DND-41 (cell line): Measurements from ENCODE around the gene MCFD2.

ENCODE experiments used
- ATAC-seq: fragments of 200-7000 bp; cut with Tn5 transposase; 3 replicates; pipeline ENCODE4 v1.9.1; 2021; ENCODE audit warnings: low read depth; ENCODE audit not compliant: insufficient read depth
- DNase-seq: peaks from one replicate; pipeline ENCODE4 v3.0.0-alpha.2; 2020
- H2AFZ ChIP-seq: 2 replicates; pipeline ENCODE4 v1.6.0; 2012; ENCODE audit warnings: low read depth, low read length
- H3K27ac ChIP-seq: 2 replicates; pipeline ENCODE4 v1.5.1; 2012; ENCODE audit warnings: low read length, inconsistent platforms
- H3K27me3 ChIP-seq: fragments of 200-600 bp; sonication (generic); 2 replicates; pipeline ENCODE4 v1.6.0; 2012; ENCODE audit warnings: low read length, mild to moderate bottlenecking, inconsistent platforms; ENCODE audit not compliant: insufficient read depth, poor library complexity
- H3K36me3 ChIP-seq: 2 replicates; pipeline ENCODE4 v1.5.1; 2012; ENCODE audit warnings: low read length, inconsistent platforms; ENCODE audit not compliant: insufficient read depth
- H3K4me1 ChIP-seq: 2 replicates; pipeline ENCODE4 v1.5.1; 2012; ENCODE audit warnings: mild to moderate bottlenecking, low read length; ENCODE audit not compliant: insufficient read depth
- H3K4me2 ChIP-seq: 2 replicates; pipeline ENCODE4 v1.6.0; 2012; ENCODE audit warnings: mild to moderate bottlenecking, moderate library complexity, low read length, inconsistent platforms; ENCODE audit not compliant: insufficient read depth
- H3K4me3 ChIP-seq, 2 experiments: fragments of 200-600 bp in 1 of 2; shearing (Covaris generic) in 1 of 2; 2 replicates each; pipeline ENCODE4 v1.5.1; 2012 to 2016; ENCODE audit warnings: inconsistent platforms in 2 of 2, low read length in 2 of 2, mild to moderate bottlenecking in 2 of 2, low read depth in 1 of 2, moderate library complexity in 1 of 2
- H3K79me2 ChIP-seq: 2 replicates; pipeline ENCODE4 v1.6.0; 2012; ENCODE audit warnings: low read length, inconsistent platforms; ENCODE audit not compliant: insufficient read depth
- H3K9ac ChIP-seq: 2 replicates; pipeline ENCODE4 v1.6.0; 2012; ENCODE audit warnings: low read depth, mild to moderate bottlenecking, inconsistent platforms, low read length, moderate library complexity
- H3K9me3 ChIP-seq: 2 replicates; pipeline ENCODE4 v1.5.1; 2012; ENCODE audit warnings: low read length, moderate library complexity, mild to moderate bottlenecking, inconsistent platforms; ENCODE audit not compliant: insufficient read depth, severe bottlenecking
- H4K20me1 ChIP-seq: 2 replicates; pipeline ENCODE4 v1.6.0; 2012; ENCODE audit warnings: low read length; ENCODE audit not compliant: insufficient read depth
- EZH2 ChIP-seq: IDR thresholded peaks from 3 replicates; pipeline ENCODE4 v1.6.1; 2012; ENCODE audit warnings: borderline replicate concordance, low read depth, mild to moderate bottlenecking, moderate library complexity, low read length, inconsistent platforms; ENCODE audit not compliant: severe bottlenecking
- TF ChIP-seq, protein P1 (sequence below): IDR thresholded peaks from 2 replicates; pipeline ENCODE4 v1.5.1; 2012; ENCODE audit warnings: borderline replicate concordance, low read length, moderate library complexity, mild to moderate bottlenecking; ENCODE audit not compliant: poor library complexity, severe bottlenecking; ENCODE audit errors: extremely low read depth

The MCFD2 gene

DNA sequence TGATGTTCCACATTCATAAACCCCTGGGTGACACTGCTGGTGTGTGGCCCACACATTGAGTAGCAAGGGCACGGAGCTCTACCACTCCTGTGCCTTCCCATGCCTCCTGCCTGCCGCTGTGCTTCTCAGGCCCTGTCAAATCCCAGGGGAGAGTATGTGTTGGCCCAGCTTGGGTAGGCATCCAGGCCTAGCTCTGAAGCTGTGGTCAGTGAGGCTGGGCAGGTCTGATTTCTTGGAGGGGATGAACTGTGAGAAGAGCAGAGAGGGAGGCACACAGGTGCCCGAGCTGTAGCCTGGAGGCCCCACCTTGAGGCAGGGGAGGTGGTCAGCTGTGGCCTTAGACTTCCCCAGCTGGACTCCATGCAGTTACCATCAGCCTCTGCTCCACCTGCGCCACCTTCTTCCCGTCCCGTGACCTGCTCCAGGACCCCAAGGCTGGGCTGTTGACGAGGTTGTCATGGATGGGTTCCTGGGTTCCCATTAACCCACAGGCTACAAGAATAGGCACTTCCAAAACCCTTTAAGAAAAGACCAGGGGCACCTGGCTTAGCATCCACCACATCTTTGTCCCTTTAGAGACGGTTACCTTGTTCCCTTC is 23.6 kb downstream of the MCFD2 start:
- no peaks in the 10 kb centered on the region for H3K79me2 ChIP-seq
- no peaks in the 10 kb centered on the region for H3K36me3 ChIP-seq
- no peak overlapping the region for H2AFZ ChIP-seq
- no peaks in the 10 kb centered on the region for H3K4me1 ChIP-seq
- no peak for TF ChIP-seq EZH2
- TF ChIP-seq, protein P1, sequence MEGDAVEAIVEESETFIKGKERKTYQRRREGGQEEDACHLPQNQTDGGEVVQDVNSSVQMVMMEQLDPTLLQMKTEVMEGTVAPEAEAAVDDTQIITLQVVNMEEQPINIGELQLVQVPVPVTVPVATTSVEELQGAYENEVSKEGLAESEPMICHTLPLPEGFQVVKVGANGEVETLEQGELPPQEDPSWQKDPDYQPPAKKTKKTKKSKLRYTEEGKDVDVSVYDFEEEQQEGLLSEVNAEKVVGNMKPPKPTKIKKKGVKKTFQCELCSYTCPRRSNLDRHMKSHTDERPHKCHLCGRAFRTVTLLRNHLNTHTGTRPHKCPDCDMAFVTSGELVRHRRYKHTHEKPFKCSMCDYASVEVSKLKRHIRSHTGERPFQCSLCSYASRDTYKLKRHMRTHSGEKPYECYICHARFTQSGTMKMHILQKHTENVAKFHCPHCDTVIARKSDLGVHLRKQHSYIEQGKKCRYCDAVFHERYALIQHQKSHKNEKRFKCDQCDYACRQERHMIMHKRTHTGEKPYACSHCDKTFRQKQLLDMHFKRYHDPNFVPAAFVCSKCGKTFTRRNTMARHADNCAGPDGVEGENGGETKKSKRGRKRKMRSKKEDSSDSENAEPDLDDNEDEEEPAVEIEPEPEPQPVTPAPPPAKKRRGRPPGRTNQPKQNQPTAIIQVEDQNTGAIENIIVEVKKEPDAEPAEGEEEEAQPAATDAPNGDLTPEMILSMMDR = no peak
- no peak for ATAC-seq
- no peak for DNase-seq
- H3K9ac ChIP-seq = no peak overlapping the region
- no peaks in the 10 kb centered on the region for H4K20me1 ChIP-seq
- no peak overlapping the region for H3K4me3 ChIP-seq
- no peak overlapping the region for H3K27ac ChIP-seq
- no peaks in the 10 kb centered on the region for H3K27me3 ChIP-seq
- no peak overlapping the region for H3K4me2 ChIP-seq
- H3K9me3 ChIP-seq = no peaks in the 10 kb centered on the region

DNA sequence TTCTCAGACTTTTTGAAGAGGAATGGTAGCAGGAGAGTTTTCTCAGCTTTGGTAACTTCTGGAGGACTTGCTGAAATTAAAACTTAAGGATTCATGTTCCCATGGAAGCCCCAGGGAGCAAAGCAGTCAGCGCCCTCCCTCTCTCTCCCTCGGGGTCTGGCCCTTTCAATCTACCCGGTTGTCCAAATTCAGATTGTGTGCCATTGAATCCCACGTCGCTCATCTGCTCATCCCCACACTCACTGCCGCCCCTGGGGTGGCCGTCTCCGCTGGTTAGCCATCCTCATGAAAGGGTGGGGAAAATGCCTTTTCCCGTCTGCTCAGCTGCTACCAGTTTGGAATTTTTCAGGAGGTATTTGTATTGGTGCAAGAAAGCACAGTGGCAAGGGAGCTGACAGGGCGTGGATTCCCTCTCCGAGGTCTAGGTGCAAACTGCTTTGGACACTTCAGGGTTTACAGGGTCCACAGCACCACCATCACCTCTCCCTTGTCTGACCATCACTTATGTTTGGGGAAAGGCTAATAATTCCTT is 27.1 kb downstream of the MCFD2 start:
- Histone ChIP-seq H3K4me1 (no peaks in the 10 kb centered on the region), H2AFZ (no peak overlapping the region), H4K20me1 (no peaks in the 10 kb centered on the region), H3K4me3 (no peak overlapping the region), H3K4me2 (no peak overlapping the region), H3K9me3 (no peaks in the 10 kb centered on the region), H3K27me3 (peaks cover 8% of the 10 kb centered on the region), H3K9ac (no peak overlapping the region), H3K79me2 (no peaks in the 10 kb centered on the region), H3K27ac (no peak overlapping the region), H3K36me3 (no peaks in the 10 kb centered on the region)
- no peak for TF ChIP-seq EZH2
- TF ChIP-seq, protein P1 = no peak
- ATAC-seq (no peak), DNase-seq (no peak)

DNA sequence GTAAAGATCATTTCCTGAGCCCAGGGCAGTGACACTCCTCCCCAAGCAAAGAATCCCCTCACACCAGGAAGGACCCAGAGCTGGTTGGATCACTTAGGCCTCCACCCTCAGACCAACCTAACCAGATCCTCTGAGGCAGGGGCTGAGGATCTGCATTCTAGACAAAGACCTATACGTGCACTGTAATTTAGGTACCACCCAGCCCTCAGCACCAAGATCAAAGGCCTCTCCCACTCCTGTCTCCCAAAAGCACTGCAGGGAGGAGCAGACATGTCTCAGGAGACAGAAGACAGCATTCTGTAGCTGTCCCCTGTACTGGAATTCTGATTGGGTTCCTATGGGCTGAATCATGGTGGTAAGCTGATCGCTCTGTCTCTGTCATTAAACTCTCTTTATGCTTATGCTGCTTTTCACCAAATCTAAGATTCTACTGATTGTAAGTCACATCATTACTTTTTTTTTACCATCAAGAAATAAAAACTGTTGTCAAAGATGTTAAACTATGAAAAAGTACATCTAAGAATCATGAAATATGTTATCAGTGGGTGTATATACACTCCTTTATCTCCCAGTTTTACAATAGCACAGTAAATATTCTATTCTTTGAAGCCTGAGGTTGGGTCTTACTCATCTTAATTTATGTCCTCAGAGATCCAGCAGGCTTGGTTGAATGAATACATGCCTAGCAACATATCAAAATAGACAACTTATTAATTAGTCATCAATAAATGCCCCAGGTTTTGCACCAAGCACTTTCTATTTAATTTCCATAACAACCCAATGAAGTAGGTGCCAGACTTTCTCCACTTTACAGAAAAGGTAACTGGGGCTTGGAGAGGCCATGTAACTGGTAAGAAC is 28.3 kb downstream of the MCFD2 start:
- Histone ChIP-seq H3K27ac (no peak overlapping the region), H3K27me3 (peaks cover 8% of the 10 kb centered on the region), H3K4me2 (no peak overlapping the region), H3K4me3 (no peak overlapping the region), H3K4me1 (no peaks in the 10 kb centered on the region), H2AFZ (no peak overlapping the region), H4K20me1 (no peaks in the 10 kb centered on the region), H3K36me3 (no peaks in the 10 kb centered on the region), H3K9ac (no peak overlapping the region), H3K9me3 (no peaks in the 10 kb centered on the region), H3K79me2 (no peaks in the 10 kb centered on the region)
- DNase-seq (no peak), ATAC-seq (no peak)
- TF ChIP-seq, protein P1 = no peak
- TF ChIP-seq EZH2 = no peak
